Left ventricle myocardium inferior (tissue), 1 donor: ENCODE measurements around the gene ACTG2. TPM values are rescaled to one million over a fixed set of nuclear protein-coding genes. Genes with fewer than 3 reads are reported as not detected.

Experiments
- DNase-seq: peaks from one replicate; pipeline ENCODE4 v3.0.0-alpha.2; 2020
- H3K27ac ChIP-seq: fragments of 200-600 bp; replicated peaks from 2 replicates; pipeline ENCODE4 v1.8.0; 2021
- H3K27me3 ChIP-seq: fragments of 200-600 bp; 2 replicates; pipeline ENCODE4 v1.8.0; 2021; ENCODE audit warnings: low read depth
- H3K36me3 ChIP-seq: fragments of 200-600 bp; 2 replicates; pipeline ENCODE4 v1.8.0; 2021
- H3K4me1 ChIP-seq: fragments of 200-600 bp; 2 replicates; pipeline ENCODE4 v1.8.0; 2021
- H3K4me3 ChIP-seq: fragments of 200-600 bp; 2 replicates; pipeline ENCODE4 v1.8.0; 2021; ENCODE audit warnings: mild to moderate bottlenecking, moderate library complexity
- H3K9me3 ChIP-seq: fragments of 200-600 bp; replicated peaks from 2 replicates; pipeline ENCODE4 v1.8.0; 2021
- intact Hi-C: fragments of 100-400 bp; cut with micrococcal nuclease; formaldehyde crosslinking; loops from one replicate; pipeline ENCODE4 v1.11.0; 2022
- total RNA-seq: library from RNA; stranded (reverse); fragmentation: NEBNext Ultra II Directional; extraction: Animal tissue kit (Norgen Biotek cat#: 25700); gene quantifications from one replicate; pipeline ENCODE4 v1.2.1, GENCODE V29; 2021
- TF ChIP-seq, protein P1 (sequence below): fragments of 200-600 bp; IDR thresholded peaks from 2 replicates; pipeline ENCODE4 v1.8.0; 2021; ENCODE audit warnings: antibody characterized with exemption, mild to moderate bottlenecking, borderline replicate concordance
- donor health status: DM: no; HTN: yes; CAD: no; lungs with severe emphysema.

The ACTG2 gene
- total RNA-seq, 1 donor from 2014 or later, result 1.6 TPM

- Histone ChIP-seq H3K27ac (no peak overlapping the region), H3K9me3 (no peaks in the 10 kb centered on the region), H3K36me3 (peaks cover 97% of the 10 kb centered on the region), H3K27me3 (no peaks in the 10 kb centered on the region), H3K4me1 (no peaks in the 10 kb centered on the region), H3K4me3 (no peak overlapping the region)
- DNase-seq, result no peak
- intact Hi-C loops, result no loop called here
- TF ChIP-seq, protein P1, sequence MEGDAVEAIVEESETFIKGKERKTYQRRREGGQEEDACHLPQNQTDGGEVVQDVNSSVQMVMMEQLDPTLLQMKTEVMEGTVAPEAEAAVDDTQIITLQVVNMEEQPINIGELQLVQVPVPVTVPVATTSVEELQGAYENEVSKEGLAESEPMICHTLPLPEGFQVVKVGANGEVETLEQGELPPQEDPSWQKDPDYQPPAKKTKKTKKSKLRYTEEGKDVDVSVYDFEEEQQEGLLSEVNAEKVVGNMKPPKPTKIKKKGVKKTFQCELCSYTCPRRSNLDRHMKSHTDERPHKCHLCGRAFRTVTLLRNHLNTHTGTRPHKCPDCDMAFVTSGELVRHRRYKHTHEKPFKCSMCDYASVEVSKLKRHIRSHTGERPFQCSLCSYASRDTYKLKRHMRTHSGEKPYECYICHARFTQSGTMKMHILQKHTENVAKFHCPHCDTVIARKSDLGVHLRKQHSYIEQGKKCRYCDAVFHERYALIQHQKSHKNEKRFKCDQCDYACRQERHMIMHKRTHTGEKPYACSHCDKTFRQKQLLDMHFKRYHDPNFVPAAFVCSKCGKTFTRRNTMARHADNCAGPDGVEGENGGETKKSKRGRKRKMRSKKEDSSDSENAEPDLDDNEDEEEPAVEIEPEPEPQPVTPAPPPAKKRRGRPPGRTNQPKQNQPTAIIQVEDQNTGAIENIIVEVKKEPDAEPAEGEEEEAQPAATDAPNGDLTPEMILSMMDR, result no peak
Measured at GRCh38 chr2:73855526-73855925, 37.3 kb upstream of the ACTG2 start.

DNA sequence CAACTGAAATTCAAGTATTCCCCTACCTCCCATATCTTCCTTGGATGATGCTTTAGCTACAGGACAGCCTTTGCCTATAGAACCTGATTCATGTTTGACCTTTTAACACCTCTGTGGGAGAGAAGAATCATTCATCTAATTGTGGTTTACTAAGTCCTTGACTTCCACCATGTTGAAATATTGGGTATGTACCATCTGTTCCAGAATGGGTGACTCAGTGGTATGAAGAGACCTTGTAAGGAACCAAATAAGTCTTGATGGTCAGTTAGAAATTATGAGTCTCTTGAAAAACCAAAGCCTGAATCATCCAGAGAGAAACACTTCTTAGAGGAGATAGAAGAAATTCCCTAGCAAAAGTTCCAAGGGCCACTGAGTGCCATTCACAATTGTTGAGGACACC, 36.6 kb upstream of the ACTG2 start:
- Histone ChIP-seq H3K36me3 (peaks cover 97% of the 10 kb centered on the region), H3K4me1 (no peaks in the 10 kb centered on the region), H3K27me3 (no peaks in the 10 kb centered on the region), H3K4me3 (no peak overlapping the region), H3K27ac (no peak overlapping the region), H3K9me3 (no peaks in the 10 kb centered on the region)
- intact Hi-C loops, result no loop called here
- DNase-seq, result no peak
- TF ChIP-seq, protein P1, result no peak

DNA sequence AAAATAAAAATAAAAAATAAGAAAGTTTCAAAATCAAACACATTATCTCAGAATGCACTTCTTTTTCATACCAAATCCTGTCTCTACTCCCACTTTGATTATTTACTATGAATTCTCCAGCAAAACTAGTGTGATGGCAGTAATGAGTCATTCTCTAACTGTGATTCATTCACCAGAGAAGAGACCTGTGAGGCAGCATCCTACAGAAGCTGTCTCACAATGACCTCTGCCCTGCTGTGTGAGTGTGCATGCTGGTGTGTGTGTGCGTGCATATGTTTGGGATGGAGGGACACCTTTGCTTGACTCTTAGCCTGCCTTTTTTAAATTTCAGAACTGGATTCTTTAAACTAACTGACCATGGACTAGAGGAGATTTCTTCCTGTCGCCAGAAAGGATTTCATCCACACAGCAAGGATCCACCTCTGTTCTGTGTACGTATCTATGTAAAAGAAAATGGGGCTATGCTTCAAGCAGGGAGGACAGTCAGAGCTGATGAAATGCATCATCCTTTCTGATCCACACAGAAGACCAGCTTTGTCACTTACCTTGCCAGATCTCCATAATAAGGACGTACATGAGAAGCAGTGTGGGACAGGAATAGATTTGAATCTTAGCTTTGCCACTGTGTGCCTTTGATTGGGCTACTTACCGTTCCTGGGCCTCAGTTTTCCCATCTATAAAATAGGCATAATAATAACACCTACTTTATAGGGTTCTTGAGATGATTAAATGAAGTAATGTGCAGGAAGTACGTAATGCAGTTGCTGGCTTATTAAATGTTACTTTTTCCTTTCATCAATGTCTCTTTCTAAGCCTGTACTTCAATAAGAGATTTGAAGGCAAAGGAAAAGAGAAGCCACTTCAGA, 32.9 kb upstream of the ACTG2 start:
- Histone ChIP-seq H3K27me3 (no peaks in the 10 kb centered on the region), H3K36me3 (peaks cover 98% of the 10 kb centered on the region)

GRCh38 chr2:73862987-73863386, 29.8 kb upstream of the ACTG2 start:
- no peak overlapping the region for H3K27ac ChIP-seq
- H3K4me3 ChIP-seq, result no peak overlapping the region
- H3K36me3 ChIP-seq, result peaks cover 92% of the 10 kb centered on the region
- H3K9me3 ChIP-seq, result no peaks in the 10 kb centered on the region
- TF ChIP-seq, protein P1, result no peak
- DNase-seq, result no peak
- no peaks in the 10 kb centered on the region for H3K4me1 ChIP-seq
- intact Hi-C loops, result no loop called here
- no peaks in the 10 kb centered on the region for H3K27me3 ChIP-seq

More for the DNA sequence above, 32.9 kb upstream of the ACTG2 start:
- Histone ChIP-seq H3K4me1 (no peaks in the 10 kb centered on the region), H3K27ac (no peak overlapping the region), H3K4me3 (no peak overlapping the region), H3K9me3 (no peaks in the 10 kb centered on the region)
- TF ChIP-seq, protein P1, result no peak
- DNase-seq, result no peak
- intact Hi-C loops, result no loop called here

- peaks cover 38% of the 10 kb centered on the region for H3K36me3 ChIP-seq
- H3K27ac ChIP-seq, result no peak overlapping the region
- TF ChIP-seq, protein P1, result no peak
- H3K27me3 ChIP-seq, result no peaks in the 10 kb centered on the region
- H3K9me3 ChIP-seq, result no peaks in the 10 kb centered on the region
- no peak for DNase-seq
- H3K4me3 ChIP-seq, result no peak overlapping the region
- intact Hi-C loops, result no loop called here
- H3K4me1 ChIP-seq, result peaks cover 15% of the 10 kb centered on the region
Measured at GRCh38 chr2:73868204-73868978, 24.4 kb upstream of the ACTG2 start.
